Left lung (tissue), 10 donors: ENCODE results near the gene CLEC3B. TPM values are rescaled to one million over a fixed set of nuclear protein-coding genes. Genes with fewer than 3 reads are reported as not detected.

ENCODE experiments used
- ATAC-seq: fragments of 200-7000 bp; cut with Tn5 transposase; one replicate; pipeline ENCODE4 v1.9.1; 2020; ENCODE audit warnings: moderate library complexity
- DNase-seq, 4 donors: peaks; one replicate each; pipeline ENCODE4 v3.0.0-alpha.2; 2013 to 2020
- H3K27ac ChIP-seq, 2 donors: fragments of 200-600 bp; sonication (generic) in 1 of 2; one replicate each; pipeline versions ENCODE4 v1.5.0 to v1.8.0; 2020 to 2021
- H3K27me3 ChIP-seq, 2 donors: fragments of 200-600 bp; sonication (generic) in 1 of 2; one replicate each; pipeline versions ENCODE4 v1.5.0 to v1.8.0; 2020 to 2021
- H3K36me3 ChIP-seq, 2 donors: fragments of 200-600 bp; sonication (generic) in 1 of 2; one replicate each; pipeline versions ENCODE4 v1.5.0 to v1.8.0; 2020 to 2021
- H3K4me1 ChIP-seq, 2 donors: fragments of 200-600 bp; one replicate each; pipeline ENCODE4 v1.8.0; 2021
- H3K4me3 ChIP-seq, 2 donors: fragments of 200-600 bp; sonication (generic) in 1 of 2; one replicate each; pipeline versions ENCODE4 v1.5.0 to v1.8.0; 2020 to 2021; ENCODE audit warnings: mild to moderate bottlenecking in 1 of 2
- H3K9me3 ChIP-seq, 2 donors: fragments of 200-600 bp; sonication (generic) in 1 of 2; one replicate each; pipeline versions ENCODE4 v1.5.0 to v1.8.0; 2020 to 2021
- intact Hi-C, 2 donors: fragments of 100-400 bp; cut with DNase I; formaldehyde crosslinking; loops; one replicate each; pipeline versions ENCODE4 v1.11.2 to v1.14.2; 2022
- polyA plus RNA-seq, 6 donors: library from polyadenylated mRNA; unstranded; fragments of 120-200 nt; gene quantifications; one replicate each; pipeline ENCODE4 v1.2.1, GENCODE V29; 2013; ENCODE audit not compliant: insufficient read length in 6 of 6
- total RNA-seq, 2 donors: library from RNA; stranded (reverse); fragmentation: NEBNext Ultra II Directional; extraction: Animal tissue kit (Norgen Biotek cat#: 25700); gene quantifications; one replicate each; pipeline ENCODE4 v1.2.1, GENCODE V29; 2021
- TF ChIP-seq, protein P1 (sequence below), 2 donors: fragments of 200-600 bp; sonication (generic) in 1 of 2; IDR thresholded peaks; one replicate each; pipeline versions ENCODE4 v1.5.0 to v1.8.0; 2021; ENCODE audit warnings: antibody characterized with exemption in 2 of 2
- donor health status: DM: no; HTN: yes; CAD: no.
- donor health status: DM: no; HTN: no; CAD: no.

The CLEC3B gene
- total and polyA plus RNA-seq, 8 donors, result 74.0 to 177 (median 104) TPM

DNA sequence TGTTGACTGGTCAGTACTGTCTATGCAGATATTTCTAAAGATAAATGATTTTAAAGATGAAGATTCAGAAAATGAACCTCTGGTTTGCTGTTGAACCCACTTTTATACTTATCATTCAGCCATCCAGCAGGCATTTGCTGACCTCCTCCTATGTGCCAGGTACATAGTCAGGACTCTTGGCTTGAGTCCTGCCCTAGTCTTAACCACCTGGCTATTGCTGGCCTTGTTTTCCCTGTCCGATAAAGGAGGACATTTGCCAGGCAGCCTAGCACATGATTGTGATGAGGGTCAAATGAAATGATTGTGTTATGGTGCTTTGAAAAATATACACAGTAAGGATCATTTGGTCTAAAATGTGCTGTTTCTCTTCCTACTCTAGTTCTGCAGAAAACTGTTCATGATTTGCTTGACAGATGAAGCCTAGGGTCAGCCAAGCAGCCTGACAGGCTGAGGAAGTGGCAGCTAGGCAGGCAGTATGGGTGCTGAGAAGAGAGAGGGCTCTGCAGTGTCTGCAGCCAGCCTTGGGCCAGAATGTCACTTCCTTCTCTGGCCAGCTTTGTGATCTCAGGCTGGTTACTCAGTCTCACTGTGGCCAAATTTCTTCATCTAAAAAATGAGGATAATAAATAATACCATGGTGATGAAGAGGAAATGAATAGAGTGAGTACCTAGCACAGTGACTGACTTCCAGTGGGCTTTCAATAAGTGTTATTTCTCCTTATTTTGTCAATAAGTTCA, 36.3 kb upstream of the CLEC3B start:
- Histone ChIP-seq H3K36me3 (peaks cover 0 to 28% of the 10 kb centered on the region in 2 donors), H3K27me3 (no peaks in the 10 kb centered on the region), H3K4me3 (no peak overlapping the region), H3K4me1 (peaks cover 3 to 30% of the 10 kb centered on the region in 2 donors), H3K27ac (no peak overlapping the region), H3K9me3 (no peaks in the 10 kb centered on the region)
- peak; percentile 17 for ATAC-seq
- intact Hi-C loops, result no loop called here
- TF ChIP-seq, protein P1, sequence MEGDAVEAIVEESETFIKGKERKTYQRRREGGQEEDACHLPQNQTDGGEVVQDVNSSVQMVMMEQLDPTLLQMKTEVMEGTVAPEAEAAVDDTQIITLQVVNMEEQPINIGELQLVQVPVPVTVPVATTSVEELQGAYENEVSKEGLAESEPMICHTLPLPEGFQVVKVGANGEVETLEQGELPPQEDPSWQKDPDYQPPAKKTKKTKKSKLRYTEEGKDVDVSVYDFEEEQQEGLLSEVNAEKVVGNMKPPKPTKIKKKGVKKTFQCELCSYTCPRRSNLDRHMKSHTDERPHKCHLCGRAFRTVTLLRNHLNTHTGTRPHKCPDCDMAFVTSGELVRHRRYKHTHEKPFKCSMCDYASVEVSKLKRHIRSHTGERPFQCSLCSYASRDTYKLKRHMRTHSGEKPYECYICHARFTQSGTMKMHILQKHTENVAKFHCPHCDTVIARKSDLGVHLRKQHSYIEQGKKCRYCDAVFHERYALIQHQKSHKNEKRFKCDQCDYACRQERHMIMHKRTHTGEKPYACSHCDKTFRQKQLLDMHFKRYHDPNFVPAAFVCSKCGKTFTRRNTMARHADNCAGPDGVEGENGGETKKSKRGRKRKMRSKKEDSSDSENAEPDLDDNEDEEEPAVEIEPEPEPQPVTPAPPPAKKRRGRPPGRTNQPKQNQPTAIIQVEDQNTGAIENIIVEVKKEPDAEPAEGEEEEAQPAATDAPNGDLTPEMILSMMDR (IDR thresholded peaks at IDR 0.05), result no peak
- DNase-seq, result no peak

DNA sequence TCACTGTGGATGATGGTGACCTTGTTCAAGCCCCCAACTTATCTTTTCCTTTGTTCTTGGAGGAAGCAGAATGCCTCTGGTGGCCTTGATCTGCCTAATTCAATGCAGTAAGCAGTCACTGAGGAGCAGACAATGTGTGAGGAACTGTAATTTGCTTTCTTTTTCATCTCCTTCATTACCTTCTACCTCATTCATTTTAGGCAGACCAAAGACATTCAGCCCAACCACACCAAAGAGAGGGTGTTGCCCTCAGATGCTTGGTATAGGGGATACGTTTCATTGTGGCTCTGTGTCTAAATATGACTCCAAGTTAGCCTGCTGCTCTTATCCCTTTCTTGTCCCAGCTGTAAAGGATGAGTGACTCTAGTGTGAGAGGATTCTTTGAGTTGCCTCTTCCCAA, 34.8 kb upstream of the CLEC3B start:
- Histone ChIP-seq H3K27me3 (no peaks in the 10 kb centered on the region), H3K4me3 (no peak overlapping the region), H3K9me3 (no peaks in the 10 kb centered on the region), H3K36me3 (peaks cover 0 to 30% of the 10 kb centered on the region in 2 donors), H3K4me1 (peaks cover 8 to 43% of the 10 kb centered on the region in 2 donors), H3K27ac (no peak overlapping the region)
- TF ChIP-seq, protein P1 (IDR thresholded peaks at IDR 0.05), result no peak
- intact Hi-C loops, result no loop called here
- no peak for DNase-seq
- no peak for ATAC-seq

DNA sequence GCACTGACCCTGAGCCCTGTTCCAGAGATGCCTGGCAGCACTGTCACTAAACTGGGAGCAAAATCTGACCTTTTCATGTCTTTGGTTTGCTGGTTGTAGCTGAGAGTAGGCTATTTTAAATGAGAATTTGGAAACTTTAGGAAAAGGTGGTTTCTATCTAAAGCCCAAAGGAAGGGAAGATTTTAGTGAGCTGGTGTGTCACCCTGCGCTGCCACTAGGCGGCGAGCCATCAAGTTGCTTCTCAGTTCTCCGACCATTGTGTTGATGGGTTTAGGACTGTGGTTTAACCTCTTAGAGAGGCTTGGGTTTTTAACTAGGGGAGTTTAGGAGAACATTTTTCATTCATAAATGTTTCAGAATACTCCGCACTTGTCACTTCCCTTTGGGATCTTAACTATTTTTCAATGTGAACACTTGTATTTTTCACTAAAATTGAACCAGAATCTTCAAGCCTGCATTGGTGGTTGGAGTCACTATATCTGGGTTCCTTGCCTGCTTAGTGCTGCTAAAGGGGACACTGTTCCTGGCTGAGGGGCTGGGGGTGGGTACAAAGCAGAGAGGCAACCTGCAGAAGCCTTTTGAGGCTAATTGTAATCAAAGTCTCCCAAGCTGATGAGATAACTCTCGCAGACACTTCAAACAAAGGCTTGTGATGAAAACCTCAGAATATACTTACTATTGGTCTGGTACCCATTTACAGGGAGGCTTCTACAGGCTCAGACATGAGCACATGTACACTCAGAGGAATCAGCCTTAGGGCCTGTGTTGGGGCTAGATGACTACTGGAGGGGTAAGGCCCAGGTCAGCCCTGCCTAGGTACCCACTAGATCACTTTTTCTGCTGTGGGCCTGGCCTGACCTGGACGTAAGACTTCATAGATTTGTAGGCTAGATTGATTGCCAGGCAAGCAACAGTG, 33.3 kb upstream of the CLEC3B start:
- Histone ChIP-seq H3K27ac (no peak overlapping the region), H3K9me3 (no peaks in the 10 kb centered on the region), H3K36me3 (peaks cover 0 to 45% of the 10 kb centered on the region in 2 donors), H3K4me3 (no peak overlapping the region), H3K4me1 (peaks cover 8 to 43% of the 10 kb centered on the region in 2 donors), H3K27me3 (no peaks in the 10 kb centered on the region)
- TF ChIP-seq, protein P1 (IDR thresholded peaks at IDR 0.05), result peak; percentile 49 to 66
- intact Hi-C loops, result no loop called here
- peak; percentile 30 for ATAC-seq
- no peak for DNase-seq

DNA sequence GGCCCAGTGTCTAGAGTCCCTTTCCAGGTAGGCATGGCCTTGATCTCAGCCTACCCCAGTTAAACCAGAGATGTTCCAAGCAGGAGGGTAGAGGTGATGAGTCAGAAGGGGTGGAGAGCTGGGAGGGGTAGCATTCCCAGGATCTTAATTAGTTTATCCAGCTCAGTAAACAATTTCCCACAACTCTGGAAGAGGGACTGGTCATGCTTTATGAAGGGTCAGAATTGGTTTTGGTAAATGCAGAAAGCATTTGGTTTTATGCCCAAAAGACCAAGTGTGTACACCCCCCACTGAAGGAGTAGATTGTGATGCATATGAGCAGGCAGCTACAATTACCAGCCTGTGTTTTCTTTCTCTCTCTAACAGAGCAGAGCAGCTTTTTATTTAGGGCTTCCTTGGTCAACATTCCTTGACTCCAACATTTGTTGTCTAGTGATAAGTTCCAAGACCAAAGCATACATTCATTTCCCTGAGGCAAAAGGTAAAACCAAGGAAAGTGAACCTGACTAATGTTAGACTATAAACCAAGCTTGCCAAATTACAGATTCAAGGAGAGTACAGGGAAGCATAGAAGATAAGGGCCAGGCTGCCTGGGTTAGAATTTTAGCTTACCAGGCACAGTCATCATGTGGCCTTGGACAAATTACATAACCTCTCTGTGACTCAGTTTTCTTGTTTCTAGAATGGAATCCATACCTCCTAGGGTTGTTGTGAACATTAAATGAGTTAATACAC, 32.5 kb upstream of the CLEC3B start:
- TF ChIP-seq, protein P1 (IDR thresholded peaks at IDR 0.05), result no peak
- H3K36me3 ChIP-seq, result peaks cover 0 to 53% of the 10 kb centered on the region in 2 donors
- no peaks in the 10 kb centered on the region for H3K27me3 ChIP-seq
- H3K4me3 ChIP-seq, result no peak overlapping the region
- intact Hi-C loops, result no loop called here
- H3K4me1 ChIP-seq, result peaks cover 8 to 38% of the 10 kb centered on the region in 2 donors
- H3K9me3 ChIP-seq, result no peaks in the 10 kb centered on the region
- ATAC-seq, result peak; percentile 36
- peak overlapping the region in 1 of 2 donors; percentile 43 for H3K27ac ChIP-seq
- DNase-seq, result no peak
